Measurements from ENCODE around the gene LMAN2.
"Not testable (repeated sequence)": the region's sequence is repeated elsewhere in the genome, so short reads cannot be mapped to it uniquely, and the experiment has no call there.

The LMAN2 gene

DNA sequence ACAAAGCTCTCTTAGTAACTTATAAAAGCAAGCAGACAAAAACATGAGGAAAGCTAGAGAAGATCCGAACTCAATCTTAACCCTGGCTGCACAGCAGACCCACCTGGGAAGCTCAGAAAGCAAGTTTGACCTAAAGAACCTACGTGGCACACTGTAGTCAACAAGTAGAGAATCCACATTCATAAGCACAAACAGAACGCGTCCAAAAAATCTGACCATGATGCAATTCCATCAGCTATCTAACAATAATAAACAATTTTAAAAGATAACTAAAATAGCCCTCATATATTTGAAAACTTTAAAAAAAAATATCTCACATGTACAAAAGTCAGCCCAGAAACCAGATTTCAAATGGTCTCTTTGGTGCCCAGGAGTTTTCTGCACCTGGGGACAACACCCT is 4.6 kb downstream of the LMAN2 start:
- DNase-seq (ENCODE audit: low read depth): no peak

DNA sequence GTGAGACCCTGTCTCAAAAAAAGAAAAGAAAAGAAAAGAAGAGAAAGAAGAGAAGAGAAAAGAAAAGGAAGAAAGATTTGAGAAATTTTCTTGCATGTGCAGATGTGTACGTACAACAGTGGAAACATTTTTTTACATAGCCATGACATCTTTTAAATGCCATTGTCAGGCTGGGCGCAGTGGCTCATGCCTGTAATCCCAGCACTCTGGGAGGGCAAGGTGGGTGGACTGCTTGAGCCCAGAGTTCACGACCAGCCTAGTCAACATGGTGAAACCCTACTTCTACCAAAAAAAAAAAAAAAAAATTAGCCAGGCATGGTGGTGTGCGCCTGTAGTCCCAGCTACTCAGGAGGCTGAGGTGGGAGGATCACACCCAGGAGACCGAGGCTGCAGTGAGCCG is 6.6 kb downstream of the LMAN2 start:
- DNase-seq (ENCODE audit: low read depth): no peak

DNA sequence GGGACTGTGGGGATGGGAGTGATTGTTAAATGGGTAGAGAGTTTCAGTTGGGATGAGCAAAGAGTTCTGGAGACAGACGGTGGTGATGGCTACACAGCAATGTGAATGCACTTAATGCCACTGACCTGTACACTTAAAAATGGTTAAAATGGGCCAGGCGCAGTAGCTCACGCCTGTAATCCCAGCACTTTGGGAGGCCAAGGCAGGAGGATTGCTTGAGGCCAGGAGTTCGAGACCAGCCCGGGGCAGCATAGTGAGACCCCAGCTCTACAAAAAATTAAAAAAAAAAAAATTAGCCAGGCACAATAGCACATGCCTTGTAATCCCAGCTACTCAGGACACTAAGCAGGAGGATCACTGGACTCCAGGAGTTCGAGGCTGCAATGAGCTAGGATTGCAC is 7.7 kb downstream of the LMAN2 start:
- no peak for DNase-seq (ENCODE audit: low read depth)

DNA sequence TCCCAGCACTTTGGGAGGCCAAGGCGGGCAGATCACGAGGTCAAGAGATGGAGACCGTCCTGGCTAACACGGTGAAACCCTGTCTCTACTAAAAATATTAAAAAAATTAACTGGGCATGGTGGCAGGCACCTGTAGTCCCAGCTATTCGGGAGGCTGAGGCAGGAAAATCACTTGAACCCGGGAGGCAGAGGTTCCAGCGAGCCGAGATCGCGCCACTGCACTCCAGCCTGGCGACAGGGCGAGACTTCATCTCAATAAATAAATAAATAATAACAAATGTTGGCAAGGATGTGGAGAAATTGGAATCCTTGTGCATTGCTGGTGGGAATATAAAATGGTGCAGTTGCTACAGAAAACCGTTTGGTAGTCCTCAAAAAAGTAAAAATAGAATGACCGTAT is 8.5 kb downstream of the LMAN2 start:
- DNase-seq (ENCODE audit: low read depth): not testable (repeated sequence)

DNA sequence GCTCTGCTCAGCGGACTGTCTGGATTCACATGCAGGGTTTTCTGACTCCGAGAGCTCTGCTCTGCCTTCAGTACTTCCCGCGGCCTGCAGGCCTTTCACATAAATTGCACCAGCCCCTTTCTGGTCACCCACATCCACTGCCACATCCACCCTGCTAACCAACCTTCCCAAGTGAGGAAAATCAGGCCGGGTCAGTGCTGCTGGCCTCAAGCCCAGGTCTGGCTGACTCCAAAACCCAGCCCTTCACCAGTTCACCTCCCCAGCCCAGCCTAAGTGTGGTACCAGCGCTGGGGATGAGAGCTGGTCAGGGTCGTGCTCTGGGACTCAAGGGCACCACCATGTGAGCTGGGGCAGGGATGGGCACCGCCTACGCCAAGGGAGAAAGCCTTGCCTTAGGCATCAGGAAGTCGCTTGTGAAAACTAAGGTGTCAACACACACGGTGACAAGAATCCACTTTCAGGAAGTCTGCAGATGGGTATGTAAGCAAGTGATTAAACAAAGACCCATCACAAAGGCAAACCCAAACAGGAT is 12.3 kb downstream of the LMAN2 start:
- DNase-seq (ENCODE audit: low read depth): no peak

DNA sequence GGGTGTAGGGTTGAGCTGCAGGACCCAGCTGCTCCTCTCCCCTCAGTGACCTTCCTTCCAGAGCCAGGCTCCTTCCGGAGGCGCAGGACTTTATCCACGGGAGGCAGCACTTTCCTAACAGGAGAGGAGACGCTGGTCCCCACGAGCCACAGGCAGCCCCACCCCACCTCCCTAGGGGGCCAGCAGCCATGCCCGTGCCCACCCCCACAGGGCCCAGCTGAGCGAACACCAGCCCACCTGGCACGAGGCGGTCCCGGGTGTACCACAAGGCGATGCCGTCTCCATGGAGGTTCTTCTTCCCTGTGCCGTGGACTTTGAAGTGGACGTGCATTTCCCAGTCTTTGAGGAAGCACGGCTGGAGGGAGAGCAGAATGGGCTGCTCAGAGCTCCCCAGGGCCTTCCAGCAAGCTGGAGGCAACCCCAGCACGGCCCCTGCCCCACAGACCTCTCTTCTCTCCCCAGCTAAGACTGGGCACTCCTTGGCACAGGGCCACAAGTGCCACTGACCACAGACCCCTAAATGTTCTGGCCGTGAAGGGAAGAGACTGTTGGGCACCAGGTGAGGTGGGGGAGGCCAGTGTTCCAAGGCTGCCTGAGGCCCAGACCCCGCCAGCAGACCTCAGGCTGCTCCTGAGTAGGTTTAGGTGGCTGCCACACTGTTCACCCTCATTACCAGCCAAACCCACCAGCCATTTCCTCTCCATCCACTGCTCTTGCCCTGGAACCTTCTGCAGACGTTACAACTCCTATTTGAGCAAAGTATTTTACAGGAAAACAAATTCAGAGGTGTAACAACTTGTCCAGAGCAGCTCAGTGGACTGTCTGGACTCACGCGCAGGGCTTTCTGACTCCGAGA is 13.0 kb downstream of the LMAN2 start:
- DNase-seq (ENCODE audit: low read depth): no peak

DNA sequence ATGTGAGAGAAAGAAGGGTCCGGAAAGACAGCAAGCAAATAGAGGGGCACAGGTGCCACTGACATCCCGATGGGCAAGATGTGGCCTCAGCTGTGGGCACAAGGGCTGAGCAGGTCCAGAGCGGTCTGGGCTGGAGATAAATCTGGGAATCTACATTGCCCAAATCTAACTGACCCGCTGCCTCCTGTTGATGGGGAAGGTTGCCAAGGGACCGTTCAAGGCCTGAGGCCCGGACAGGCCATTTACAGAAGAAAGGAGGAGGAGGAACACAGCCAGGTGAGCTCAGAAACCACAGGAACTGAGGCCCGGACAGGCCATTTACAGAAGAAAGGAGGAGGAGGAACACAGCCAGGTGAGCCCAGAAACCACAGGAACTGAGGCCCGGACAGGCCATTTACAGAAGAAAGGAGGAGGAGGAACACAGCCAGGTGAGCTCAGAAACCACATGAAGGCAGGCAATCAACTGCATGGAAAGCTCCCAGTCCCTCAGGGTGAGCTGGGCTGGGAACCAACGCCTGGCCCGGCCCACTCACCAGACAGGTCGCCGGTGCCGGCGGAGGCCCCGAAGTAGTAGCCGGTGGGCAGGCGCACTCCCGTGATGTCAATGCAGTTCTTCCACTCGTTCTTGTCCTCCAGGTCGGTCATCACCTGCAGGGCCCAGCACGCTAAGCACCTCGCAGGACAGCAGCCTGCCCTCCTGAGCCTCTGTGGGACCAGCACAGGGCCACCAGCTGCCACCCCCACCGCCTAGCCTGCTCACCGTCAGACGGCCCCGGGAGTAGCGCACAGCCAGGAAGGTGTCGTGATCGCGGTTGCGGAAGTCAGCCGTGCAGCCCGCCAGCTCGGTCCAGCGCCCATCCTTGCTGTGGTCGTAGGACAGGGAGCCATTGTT is 14.6 kb downstream of the LMAN2 start:
- DNase-seq (ENCODE audit: low read depth): no peak

DNA sequence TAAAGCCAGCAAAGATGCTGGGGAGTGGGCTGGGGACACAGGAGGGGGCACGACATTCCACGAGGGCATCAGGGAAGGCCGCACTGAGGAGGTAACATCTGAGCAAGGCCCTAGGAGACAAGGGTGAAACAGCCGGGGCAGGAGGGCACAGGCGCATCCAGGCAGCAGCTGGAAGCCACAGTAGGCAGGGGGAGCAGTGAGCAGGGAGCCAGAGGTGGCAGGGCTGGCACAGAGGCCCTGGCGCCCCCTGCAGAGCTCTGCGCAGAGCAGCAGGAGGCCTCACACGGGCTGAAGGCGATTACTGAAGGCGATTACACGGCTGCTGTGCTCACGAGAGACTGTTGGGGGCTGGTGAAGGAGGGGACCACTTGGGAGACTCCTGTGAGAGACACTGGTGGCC is 15.4 kb downstream of the LMAN2 start:
- DNase-seq (ENCODE audit: low read depth): no peak

DNA sequence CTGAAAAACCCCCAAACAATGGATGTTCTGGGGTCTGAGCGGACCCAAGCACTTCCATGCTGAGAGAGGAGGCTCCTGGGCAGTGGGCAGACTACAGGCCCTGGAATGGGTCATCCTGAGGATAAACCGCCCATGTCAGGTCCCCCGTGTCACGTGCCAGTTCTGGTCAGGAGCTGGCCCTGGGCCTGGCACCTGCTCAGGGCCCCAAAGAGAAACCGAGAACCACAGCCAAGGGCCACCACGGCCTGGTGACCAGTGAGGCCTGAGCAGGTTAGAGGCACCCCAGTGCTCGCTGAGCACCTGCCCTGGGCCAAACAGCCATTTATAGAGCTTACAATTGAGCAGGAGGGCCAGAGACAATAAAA is 15.8 kb downstream of the LMAN2 start:
- no peak for DNase-seq (ENCODE audit: low read depth)

DNA sequence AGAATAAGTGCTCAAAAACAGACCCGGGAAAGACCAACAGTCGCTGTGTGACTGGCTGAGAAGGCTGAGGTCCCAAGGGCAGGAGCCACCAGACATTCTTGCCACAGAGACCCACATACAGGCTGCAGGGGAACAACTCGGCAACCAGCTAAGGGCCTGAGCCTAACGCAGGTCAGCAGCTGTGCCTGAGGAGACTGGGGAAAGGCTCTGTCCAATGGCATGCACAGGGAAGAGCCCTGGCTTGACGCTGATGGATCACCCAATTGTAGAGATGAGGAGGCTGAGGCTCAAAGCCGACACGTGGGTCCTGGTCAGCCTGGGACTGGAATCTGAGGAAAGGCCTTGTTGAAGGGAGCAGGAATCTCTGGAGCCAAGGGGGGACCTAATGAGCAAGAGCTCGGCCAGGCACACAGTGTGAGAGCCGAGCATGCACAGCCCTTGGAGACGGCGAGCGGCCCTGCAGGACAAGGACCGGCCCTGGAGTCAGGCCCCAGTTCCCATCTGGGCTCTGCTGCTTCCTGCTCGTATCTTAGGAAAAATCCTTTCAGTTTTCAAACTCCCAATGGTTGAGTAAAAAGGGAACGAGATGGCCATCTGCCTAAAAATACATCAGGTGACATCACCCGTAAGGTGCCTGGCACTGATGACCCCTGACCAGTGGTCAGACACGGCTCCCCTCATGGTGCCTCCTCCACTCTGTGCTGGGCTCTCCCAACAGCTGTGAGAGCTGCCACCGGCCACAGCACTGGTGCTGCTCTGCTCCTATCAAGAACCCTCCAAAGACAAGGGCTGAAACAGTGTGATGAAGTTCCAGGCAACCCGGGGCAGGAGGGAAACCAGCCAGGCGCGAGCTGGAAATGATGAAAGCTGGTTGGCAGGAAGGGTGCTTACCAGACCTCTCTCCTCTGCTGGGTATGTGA is 16.4 kb downstream of the LMAN2 start:
- DNase-seq (ENCODE audit: low read depth): no peak

DNA sequence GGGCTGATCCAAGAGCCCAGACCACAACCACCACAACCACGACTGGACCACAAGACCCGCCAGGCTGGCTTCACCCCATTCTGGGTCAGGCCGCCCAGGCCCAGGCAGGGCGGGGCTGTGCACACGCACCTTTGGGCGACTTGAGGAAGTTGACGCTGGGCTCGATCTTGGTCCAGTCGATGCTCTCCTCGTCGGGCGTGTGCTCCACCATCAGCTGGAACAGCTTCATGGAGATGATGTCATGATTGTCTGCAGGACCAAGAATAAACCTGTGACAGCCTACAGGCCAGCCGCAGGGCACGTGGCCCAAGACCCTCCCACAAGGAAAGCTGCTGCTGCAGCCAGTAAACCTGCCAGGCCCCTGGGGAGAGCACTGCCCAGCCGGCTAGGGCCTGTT is 17.3 kb downstream of the LMAN2 start:
- no peak for DNase-seq (ENCODE audit: low read depth)

DNA sequence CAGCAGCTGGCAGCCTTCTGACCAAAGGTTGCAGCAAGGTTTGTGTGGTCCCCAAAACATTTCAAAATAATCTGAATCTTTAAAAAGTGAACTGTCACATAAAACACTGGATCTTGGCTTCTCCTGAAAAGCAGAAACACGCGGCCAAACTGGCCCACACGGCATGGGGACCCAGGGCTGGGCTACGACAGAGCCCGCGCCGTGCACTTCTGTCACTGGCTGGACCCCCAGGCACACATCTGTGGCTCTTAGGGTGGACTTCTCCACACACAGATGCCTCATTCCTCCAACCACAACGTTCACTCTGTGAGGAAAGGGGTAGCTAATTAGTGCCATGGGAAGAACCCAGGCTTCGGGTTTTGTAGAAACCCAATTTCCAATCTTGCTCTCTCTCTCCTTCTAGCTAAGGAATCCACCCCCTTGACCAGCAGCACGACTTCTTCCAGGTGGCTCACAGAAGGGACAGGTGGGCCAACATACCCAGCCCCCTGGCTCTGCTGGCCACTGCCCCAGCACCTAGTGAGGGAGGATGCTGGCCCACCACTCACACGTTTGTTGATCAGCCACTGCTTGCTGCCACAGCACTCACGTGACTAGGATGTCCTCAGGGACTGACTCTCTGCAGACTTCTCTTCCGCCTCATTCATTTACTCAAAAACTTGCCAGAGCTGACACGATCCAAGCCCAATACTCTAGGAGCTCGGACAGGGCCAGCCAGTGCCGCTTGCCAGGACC is 17.9 kb downstream of the LMAN2 start:
- DNase-seq (ENCODE audit: low read depth): no peak

DNA sequence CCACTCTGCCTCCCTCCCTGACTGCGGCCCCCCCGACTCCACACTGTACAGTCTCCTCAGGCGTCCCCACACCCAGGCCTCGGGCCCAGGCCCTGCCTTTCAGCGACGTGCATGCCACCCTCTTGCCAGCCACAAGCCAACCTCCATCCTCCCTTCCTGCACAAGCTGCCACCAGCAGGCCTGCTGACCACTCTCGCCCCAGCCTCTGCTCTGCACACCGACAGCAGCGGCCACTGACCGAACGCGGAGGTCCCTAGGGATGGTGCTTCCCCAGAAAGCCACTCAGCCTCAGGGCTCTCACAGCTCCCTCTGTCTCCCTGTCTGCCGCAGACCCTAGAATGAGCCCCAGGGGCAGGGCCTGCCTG is 18.6 kb downstream of the LMAN2 start:
- no peak for DNase-seq (ENCODE audit: low read depth)

DNA sequence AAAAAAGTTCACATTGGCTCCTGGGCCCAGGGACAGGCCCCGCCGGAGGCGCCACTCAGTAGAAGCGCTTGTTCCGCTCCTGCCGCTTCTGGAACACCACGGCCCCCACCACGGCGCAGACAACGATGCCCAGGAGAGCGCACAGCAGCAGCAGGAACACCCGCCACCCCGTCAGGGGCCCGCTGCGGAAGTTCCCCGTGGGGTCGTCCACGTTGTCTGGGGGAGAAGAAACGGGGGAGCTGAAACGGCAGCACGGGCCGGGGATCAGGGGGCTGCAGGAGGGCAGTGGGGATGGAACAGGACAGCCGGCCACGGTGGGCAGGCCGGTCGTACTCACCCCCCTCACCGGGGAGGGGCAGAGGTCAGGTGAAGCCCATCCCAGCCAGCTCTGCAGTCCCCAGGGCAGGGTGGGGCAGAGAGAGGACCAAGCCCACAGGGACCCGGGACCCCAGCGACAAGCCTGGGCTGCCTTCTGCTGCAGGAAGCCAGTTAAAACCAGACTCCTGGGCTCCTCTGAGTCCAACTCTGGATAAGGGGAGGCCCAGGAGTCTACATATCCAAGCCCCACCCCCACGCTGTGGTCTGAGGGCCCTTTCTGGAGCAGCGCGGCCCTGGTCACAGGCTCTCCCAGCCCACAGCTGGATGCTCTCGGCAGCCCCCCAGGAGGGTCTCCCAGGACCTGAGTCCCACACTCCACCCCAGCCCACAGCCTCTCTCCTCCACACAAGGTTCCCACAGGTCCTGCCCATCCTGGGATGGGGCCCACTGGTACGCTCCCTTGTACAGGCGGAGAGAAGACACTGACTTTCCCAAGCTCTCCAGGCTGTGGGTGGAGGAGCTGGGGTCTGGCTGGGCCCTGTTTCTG is 19.2 kb downstream of the LMAN2 start:
- no peak for DNase-seq (ENCODE audit: low read depth)

DNA sequence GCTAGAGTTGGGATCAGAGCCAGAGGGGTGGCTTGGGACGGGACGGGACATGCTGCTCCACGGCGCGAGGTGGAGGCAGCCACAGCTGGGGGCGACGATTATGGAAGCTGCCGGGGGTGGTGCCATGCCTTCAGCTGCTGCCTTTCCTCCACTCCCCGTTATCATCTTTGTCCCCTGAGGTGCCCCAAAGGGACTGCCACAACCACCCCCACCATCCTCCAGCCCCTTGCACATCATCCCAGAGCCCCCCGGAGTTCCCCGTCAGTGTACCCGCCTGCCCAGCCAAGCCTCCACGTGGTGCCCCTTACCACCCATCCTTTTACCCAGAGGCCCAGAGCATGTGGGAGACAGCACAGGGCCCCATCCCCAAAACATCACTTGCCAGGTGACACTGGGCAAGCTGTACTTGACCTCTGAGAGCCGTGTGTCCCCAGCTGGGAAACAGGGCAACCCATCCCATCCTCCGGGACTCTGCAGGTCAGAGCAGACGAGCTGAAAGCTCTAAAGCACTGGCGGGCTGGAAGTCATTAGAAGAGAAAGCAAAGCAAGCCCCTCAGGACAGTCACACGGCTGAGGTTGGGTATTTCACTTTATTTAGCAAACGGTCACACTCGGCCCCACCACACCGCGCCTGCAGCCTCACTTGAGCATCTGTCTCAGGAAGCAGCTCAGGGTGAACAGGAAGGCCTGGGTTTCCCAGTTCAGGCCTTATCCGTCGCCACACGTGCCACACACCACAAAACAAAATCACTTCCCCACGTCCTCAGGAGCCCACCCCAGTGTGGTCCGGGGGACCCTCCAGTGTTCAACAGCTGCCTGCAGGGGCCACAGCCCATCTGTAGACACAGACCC is 20.3 kb downstream of the LMAN2 start:
- no peak for DNase-seq (ENCODE audit: low read depth)

DNA sequence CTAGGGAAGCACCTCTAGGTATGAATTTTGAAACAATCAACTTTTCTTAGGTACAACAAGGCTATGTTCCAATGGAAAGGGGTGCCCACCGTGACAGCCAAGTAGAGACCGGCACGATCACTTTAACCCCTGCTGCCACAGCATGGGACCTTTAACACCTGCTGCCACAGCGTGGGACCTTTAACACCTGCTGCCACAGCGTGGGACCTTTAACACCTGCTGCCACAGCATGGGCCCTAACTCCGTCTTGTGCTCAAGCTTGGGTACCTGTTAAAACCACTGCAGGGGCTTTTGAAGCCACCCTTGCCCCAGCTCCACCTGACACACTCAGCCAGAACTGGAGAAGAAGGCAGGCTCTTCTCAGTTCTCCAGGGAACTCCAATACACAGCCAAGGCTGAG is 21.6 kb downstream of the LMAN2 start:
- no peak for DNase-seq (ENCODE audit: low read depth)

DNA sequence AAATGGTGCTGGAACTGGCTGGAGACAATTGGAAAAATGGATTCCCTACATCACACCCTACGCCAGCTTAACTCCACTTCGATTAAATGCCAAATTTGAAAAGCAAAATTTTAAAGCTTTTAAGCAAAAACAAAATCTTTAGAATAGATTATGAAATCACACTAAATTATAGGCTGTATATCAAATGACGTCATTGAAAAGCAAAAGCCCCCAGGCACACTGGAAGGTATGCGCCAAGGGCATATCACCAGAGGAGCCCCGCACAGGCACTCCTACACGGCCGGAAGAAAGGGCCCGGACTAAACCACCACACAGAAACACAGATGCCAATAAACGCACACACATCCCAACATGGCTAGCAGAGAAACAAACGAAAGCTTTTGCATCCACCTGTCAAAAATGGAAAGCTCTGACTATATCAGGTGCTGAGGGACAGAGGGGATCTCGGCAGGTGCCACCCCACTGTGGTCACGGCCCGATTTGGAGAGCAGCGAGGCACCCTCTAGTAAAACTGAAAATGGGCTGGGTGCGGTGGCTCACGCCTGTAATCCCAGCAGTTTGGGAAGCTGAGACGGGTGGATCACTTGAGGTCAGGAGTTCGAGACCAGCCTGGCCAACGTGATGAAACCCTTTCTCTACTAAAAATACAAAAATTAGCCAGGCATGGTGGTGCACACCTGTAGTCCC is 22.8 kb downstream of the LMAN2 start:
- DNase-seq (ENCODE audit: low read depth): no peak

DNA sequence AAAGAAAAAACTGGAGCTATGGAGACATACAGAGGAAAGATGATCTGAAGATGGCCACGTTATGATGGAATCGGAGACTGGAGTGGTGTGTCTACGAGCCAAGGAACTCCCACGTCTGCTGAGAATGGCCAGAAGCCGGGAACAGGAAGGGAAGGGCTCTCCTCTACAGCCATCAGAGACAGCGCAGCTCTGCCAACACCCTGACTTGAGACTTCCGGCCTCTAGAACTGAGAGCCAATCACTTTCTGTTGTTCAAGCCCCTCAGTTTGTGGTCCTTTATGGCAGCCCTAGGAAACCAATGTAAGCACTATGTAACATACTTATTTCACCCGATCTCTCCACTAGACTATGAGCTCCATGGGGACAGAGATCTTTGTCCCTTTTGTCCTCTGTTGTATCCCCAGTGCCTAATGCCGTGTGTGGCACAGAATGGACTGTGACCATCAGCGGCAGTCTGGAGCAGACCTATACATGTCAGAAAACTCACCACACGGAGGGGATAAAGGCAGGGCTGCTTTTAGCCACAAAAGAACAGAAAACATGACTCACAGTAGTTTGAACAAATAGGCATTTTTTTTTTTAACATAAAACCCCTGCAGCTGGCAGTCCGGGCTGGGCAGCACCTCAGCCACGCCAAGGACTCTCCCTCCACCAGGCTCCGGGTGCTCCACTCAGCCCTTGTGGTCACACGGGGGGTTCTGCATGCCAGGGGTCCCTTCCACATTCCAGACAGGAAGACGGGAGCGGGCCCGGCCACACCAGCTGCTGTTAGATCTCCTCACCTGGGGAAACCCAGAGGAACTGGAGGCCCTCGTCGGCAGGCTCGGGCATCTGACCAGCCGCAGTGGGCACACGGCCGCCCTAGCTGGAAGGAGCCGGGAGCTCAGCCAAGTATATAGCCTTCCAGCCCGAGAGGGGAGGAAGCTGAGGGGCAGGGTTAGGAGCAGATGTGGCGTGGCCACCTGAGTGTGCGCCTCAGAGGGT is 23.6 kb downstream of the LMAN2 start:
- DNase-seq (ENCODE audit: low read depth): no peak

Measured in stimulated activated CD8-positive, alpha-beta memory T cell treated with anti-CD3 and anti-CD28 coated beads, Interleukin-15, amount 100 ng/mL, for 1 hour (primary cell).